HG03354 (cell line): Measurements from ENCODE around the gene REXO4.

Experiments used
- ATAC-seq: cut with Tn5 transposase; IDR thresholded peaks from one replicate; pipeline ENCODE4 v1.9.1; 2021; ENCODE audit warnings: mild to moderate bottlenecking; ENCODE audit not compliant: unreplicated experiment, poor library complexity, severe bottlenecking

The REXO4 gene

DNA sequence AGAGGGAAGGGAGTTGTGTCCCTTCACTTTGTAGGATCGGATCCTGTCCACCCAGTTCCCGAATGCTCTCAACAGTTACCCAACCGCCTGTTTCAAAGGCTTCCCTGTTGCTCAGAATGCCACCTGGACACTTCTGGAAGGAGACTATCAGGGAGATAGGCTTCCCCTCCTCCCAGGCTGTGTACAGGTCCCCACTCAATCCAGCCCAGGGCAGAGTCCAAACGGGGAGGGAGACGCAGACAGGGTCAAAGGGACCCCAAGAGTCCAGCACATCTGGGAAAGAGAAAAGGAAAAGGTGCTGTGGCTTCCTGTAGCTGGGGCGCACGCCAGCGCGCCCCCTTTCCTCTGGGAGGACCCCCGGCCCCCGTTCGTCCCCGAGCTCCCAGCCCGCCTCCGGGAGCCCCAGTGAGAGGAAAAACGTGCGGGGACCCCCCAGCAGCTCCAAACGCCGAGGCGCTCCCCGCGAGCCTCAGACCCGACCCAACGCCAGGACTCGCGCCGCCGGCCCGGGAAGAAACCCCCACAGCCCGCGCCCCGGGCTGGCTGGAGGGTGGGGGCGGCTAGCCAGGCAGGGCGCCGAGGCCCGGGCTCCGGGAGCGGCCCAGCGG lies 42.6 kb downstream of the REXO4 start:
- peak; percentile 20 for ATAC-seq

- no peak for ATAC-seq
These were observed 43.1 kb downstream of the REXO4 start for GRCh38 chr9:133374612-133375115.

- no peak for ATAC-seq
These were observed 45.7 kb downstream of the REXO4 start for GRCh38 chr9:133372144-133372543.

- no peak for ATAC-seq
These were observed 46.5 kb downstream of the REXO4 start for GRCh38 chr9:133371261-133371711.

- no peak for ATAC-seq
These were observed 47.1 kb downstream of the REXO4 start for GRCh38 chr9:133370685-133371084.

GRCh38 chr9:133369933-133370332 lies 47.9 kb downstream of the REXO4 start:
- no peak for ATAC-seq

- ATAC-seq, result no peak
These were observed 48.4 kb downstream of the REXO4 start for GRCh38 chr9:133369422-133369821.

- ATAC-seq, result no peak
These were observed 49.4 kb downstream of the REXO4 start for GRCh38 chr9:133368249-133368881.

DNA sequence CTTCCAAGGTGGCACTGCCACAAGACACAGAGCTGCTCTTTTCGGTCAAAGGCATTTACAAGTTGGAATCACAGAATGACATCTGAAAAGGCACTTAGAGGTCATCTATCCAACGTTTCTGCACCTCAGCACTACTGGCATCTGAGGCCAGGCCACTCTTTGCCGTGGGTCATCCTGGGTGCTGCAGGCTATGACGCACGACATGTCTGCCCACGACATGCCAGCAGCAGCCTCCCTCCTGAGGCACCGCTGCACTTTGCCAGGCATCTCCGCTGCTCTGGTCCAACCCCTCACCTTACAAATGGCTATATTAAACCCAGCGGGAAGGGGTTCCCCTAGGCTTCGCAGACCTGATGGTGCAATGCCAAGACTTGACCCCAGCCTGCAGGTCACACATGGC lies 50.0 kb downstream of the REXO4 start:
- ATAC-seq, result no peak

DNA sequence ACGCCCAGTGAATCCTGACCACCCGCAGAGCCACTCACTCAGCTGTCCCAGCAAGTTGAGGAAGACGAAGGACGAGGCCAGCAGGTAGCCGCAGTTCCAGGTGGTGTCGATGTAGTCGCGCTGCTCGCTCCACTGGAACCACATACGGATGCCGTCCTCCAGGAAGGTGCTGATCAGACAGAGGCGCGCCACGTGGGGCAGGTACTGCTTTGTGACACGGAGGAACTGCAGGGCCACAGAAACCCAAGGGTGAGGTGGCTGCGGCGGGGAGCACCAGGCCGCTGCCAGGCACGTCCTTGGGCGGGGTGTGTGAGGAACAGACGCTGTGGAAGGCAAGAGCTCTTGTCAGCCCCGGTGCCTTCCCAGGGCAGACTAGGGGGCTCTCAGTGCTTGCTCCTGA lies 50.6 kb downstream of the REXO4 start:
- no peak for ATAC-seq

- ATAC-seq, result no peak
These were observed 51.4 kb downstream of the REXO4 start for GRCh38 chr9:133366435-133366834.

- no peak for ATAC-seq
These were observed 55.3 kb downstream of the REXO4 start for GRCh38 chr9:133362359-133363044.

GRCh38 chr9:133361507-133362092 lies 56.2 kb downstream of the REXO4 start:
- ATAC-seq, result no peak

- no peak for ATAC-seq
These were observed 57.1 kb downstream of the REXO4 start for GRCh38 chr9:133360400-133361393.

DNA sequence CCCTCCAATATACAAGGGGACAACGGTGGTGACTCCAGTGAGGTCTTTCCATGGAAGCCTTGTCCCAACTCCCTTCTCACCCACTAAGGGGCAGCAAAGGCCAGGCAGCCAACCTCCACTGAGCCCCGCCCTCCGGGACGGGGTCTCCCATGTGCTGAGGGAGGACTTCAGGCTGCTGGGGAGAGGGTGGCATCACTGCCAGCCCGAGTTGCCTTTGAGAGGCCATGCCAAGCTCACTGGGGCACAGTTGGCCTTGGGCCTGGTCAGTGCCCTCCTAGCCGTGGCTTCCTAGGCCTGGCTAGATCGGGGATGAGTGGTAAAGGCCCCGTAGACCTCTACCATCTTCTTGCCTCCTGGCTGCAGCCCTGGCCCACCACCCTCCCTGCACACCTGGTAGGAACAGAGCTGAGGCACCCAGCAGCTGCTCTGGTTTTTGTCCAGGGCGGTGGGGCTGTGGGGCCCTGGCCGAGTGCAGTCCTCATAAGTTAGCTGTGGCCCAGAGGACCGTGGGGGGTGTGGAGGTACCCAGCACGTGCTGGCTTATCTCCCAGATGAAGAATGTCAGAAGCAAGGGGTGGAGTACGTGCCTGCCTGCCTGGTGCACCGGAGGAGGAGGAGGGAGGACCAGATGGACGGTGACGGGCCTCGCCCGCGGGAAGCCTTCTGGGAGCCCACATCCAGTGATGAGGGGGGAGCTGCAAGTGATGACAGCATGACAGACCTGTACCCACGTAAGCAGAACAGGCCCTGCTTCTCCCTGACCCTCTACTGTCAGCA lies 58.2 kb downstream of the REXO4 start:
- no peak for ATAC-seq

DNA sequence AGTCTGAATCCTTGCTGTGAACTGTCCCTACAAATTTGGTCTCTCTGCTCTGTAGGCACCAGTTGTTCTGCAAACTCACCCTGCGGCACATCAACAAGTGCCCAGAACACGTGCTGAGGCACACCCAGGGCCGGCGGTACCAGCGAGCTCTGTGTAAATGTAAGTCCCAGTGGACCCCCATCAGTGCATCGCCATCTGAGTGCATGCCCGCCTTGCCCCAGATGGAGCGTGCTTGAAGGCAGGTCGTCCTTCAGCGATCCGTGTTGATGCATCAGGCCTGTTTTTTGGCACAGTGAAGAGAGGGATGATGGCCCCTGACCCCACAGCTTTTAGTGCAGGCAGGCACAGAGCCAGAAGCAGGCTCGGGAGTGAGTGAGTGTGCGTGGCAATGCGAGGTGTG lies 60.2 kb downstream of the REXO4 start:
- no peak for ATAC-seq

DNA sequence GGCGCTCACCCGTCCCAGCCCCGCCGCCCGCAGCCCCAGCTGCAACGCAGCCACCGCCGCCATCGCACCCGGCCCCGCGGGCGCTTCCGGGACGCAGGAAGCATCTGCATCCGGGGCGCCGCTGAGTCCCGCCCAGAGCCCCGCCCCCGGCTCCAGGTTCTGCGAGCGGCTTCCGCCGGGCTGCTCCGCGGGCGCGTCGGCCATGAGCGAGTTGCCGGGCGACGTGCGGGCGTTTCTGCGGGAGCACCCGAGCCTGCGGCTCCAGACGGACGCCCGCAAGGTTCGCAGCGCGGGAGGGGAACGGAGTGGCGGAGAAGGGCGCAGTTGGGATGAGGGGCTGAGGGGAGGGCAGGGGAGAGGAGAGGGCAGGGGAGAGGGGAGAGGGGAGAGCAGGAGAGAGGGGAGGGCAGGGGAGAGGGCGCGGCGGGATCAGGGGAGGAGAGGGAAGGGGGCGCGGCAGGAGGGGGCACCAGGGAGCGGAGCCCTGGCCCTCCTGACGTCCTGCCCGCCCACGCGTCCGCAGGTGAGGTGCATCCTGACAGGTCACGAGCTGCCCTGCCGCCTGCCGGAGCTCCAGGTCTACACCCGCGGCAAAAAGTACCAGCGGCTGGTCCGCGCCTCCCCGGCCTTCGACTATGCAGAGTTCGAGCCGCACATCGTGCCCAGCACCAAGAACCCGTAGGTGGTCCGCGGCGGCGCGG lies 61.3 kb downstream of the REXO4 start, which contains the start of the genes SURF1 and SURF2:
SURF1 (minus strand) TSS at position 97 of the 701 bp plus-strand sequence; CDS start at position 63, 34 bp downstream.
SURF2 (plus strand) TSS at position 160 of the 701 bp plus-strand sequence; CDS start at position 203, 43 bp downstream.
- peak; percentile 79 for ATAC-seq
